H1 (cell line): ENCODE data around the gene BTG2.

ENCODE experiments used
- EZH2 ChIP-seq: fragments of 200-600 bp; sonication (generic); IDR thresholded peaks from 2 replicates; pipeline ENCODE4 v1.7.1; 2012; ENCODE audit warnings: low read depth, mild to moderate bottlenecking, moderate library complexity, low read length, inconsistent platforms; ENCODE audit not compliant: severe bottlenecking
- POLR2A ChIP-seq, 2 experiments: IDR thresholded peaks; 1 replicate in 1 of 2; 2 replicates in 1 of 2; pipeline ENCODE4 v1.6.1; 2011; ENCODE audit warnings: low read depth in 2 of 2, low read length in 2 of 2, mild to moderate bottlenecking in 2 of 2; ENCODE audit errors: control extremely low read depth in 1 of 2
- POLR2AphosphoS5 ChIP-seq: IDR thresholded peaks from 2 replicates; pipeline ENCODE4 v1.6.1; 2011; ENCODE audit warnings: low read depth, low read length
- SIN3A ChIP-seq, 2 experiments: IDR thresholded peaks in 1 of 2; conservative IDR thresholded peaks in 1 of 2; 2 replicates each; pipeline ENCODE4 v1.6.1; 2011 to 2012; ENCODE audit warnings: low read length in 2 of 2, improper control_type of control experiment in 1 of 2, low read depth in 1 of 2, mild to moderate bottlenecking in 1 of 2
- SIRT6 ChIP-seq: IDR thresholded peaks from one replicate; pipeline ENCODE4 v1.7.1; 2012; ENCODE audit warnings: low read length, inconsistent platforms
- SP2 ChIP-seq: IDR thresholded peaks from 2 replicates; pipeline ENCODE4 v1.6.1; 2012; ENCODE audit warnings: mild to moderate bottlenecking, low read length, inconsistent platforms
- TF ChIP-seq, protein P1 (sequence below), 3 experiments: IDR thresholded peaks; 1 replicate in 2 of 3; 2 replicates in 1 of 3; pipeline versions ENCODE4 v1.5.1 to v1.6.1; 2011; ENCODE audit warnings: low read length in 3 of 3, mild to moderate bottlenecking in 3 of 3, inconsistent platforms in 2 of 3, low read depth in 1 of 3, moderate library complexity in 1 of 3; ENCODE audit not compliant: insufficient read depth in 1 of 3; ENCODE audit errors: control extremely low read depth in 1 of 3

DNA sequence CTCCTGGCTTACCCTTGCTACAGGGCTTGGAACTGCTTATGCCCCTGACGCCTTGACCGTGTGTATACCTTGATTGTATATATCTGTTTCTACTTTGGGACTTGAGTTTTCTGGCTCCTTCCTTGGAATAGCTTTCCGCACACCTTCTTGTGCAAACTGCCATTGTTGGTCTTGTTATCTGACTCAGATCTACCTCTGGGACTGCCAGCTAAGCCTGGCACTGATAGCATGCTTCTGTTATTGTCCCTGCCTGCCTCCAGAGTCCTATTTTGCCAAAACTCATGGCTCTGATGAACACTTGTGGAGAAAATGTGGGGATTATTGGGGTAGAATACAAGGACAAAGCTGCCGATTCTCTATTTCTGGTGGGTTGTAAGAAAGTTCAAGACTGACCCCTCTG lies 30.2 kb downstream of the BTG2 start:
- no peak for TF ChIP-seq SIN3A (conservative IDR thresholded peaks at IDR 0.05 in 1 of 2, IDR thresholded peaks at IDR 0.05 in 1 of 2; ENCODE audit: low read depth in 1 of 2, low read length in 2 of 2)
- no peak for TF ChIP-seq POLR2A (IDR thresholded peaks at IDR 0.05; ENCODE audit: control extremely low read depth in 1 of 2, low read depth in 2 of 2, low read length in 2 of 2)
- TF ChIP-seq SIRT6, result no peak
- TF ChIP-seq, protein P1, sequence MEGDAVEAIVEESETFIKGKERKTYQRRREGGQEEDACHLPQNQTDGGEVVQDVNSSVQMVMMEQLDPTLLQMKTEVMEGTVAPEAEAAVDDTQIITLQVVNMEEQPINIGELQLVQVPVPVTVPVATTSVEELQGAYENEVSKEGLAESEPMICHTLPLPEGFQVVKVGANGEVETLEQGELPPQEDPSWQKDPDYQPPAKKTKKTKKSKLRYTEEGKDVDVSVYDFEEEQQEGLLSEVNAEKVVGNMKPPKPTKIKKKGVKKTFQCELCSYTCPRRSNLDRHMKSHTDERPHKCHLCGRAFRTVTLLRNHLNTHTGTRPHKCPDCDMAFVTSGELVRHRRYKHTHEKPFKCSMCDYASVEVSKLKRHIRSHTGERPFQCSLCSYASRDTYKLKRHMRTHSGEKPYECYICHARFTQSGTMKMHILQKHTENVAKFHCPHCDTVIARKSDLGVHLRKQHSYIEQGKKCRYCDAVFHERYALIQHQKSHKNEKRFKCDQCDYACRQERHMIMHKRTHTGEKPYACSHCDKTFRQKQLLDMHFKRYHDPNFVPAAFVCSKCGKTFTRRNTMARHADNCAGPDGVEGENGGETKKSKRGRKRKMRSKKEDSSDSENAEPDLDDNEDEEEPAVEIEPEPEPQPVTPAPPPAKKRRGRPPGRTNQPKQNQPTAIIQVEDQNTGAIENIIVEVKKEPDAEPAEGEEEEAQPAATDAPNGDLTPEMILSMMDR (IDR thresholded peaks at IDR 0.05; ENCODE audit: control extremely low read depth in 1 of 3, insufficient read depth in 1 of 3, low read depth in 1 of 3, low read length in 3 of 3), result no peak
- TF ChIP-seq POLR2AphosphoS5, result no peak
- no peak for TF ChIP-seq SP2
- TF ChIP-seq EZH2, result no peak
